HEK293 (cell line): ENCODE results near the gene COMP.
A peak's percentile ranks its signal among the peaks of the same experiment; 100 is the strongest.

Experiments used
- CTCF ChIA-PET: fragments of 350-600 bp; formaldehyde crosslinking; extraction: SDS; loops from one replicate; lab custom pipeline; 2021; ENCODE audit warnings: antibody characterized with exemption; lab: Yijun Ruan, JAX
- POLR2A ChIA-PET: fragments of 300-600 bp; formaldehyde crosslinking; extraction: SDS; loops from one replicate; lab custom pipeline; 2020; ENCODE audit warnings: antibody characterized with exemption, inconsistent platforms; lab: Yijun Ruan, JAX
- H3K27ac ChIP-seq: fragments of 200-500 bp; sonication (Bioruptor generic); 2 replicates; pipeline ENCODE4 v1.5.1; 2014; ENCODE audit warnings: low read depth, low read length, control low read depth, inconsistent platforms; ENCODE audit errors: extremely low read depth
- H3K36me3 ChIP-seq, 2 experiments: fragments of 200-500 bp in 1 of 2; sonication (Bioruptor generic) in 1 of 2; 1 replicate in 1 of 2; 2 replicates in 1 of 2; pipeline ENCODE4 v1.5.1; 2014 to 2017; ENCODE audit warnings: inconsistent platforms in 2 of 2, low read length in 2 of 2; ENCODE audit not compliant: control insufficient read depth in 2 of 2, insufficient read depth in 1 of 2
- H3K4me1 ChIP-seq: fragments of 200-500 bp; sonication (Bioruptor generic); 2 replicates; pipeline ENCODE4 v1.5.1; 2014; ENCODE audit warnings: mild to moderate bottlenecking, low read length, inconsistent platforms; ENCODE audit not compliant: control insufficient read depth, insufficient read depth
- H3K4me3 ChIP-seq: 2 replicates; pipeline ENCODE4 v1.5.1; 2011; ENCODE audit warnings: low read depth, mild to moderate bottlenecking, control low read depth, low read length, moderate library complexity
- H3K9me3 ChIP-seq: fragments of 200-500 bp; sonication (Bioruptor generic); 2 replicates; pipeline ENCODE4 v1.5.1; 2014; ENCODE audit warnings: low read depth, low read length, inconsistent platforms; ENCODE audit not compliant: control insufficient read depth, insufficient read depth
- EGR2 ChIP-seq: fragments of 450-650 bp; formaldehyde crosslinking; IDR thresholded peaks from 2 replicates; pipeline ENCODE4 v1.5.1; 2016; ENCODE audit warnings: low read depth, missing biosample characterization, missing genetic modification characterization
- KLF17 ChIP-seq: fragments of 450-650 bp; formaldehyde crosslinking; IDR thresholded peaks from 2 replicates; pipeline ENCODE4 v1.5.1; 2016; ENCODE audit warnings: missing biosample characterization, missing genetic modification characterization
- MYNN ChIP-seq: fragments of 450-650 bp; formaldehyde crosslinking; IDR thresholded peaks from 2 replicates; pipeline ENCODE4 v1.5.1; 2016; ENCODE audit warnings: missing biosample characterization, missing genetic modification characterization, borderline replicate concordance
- OVOL3 ChIP-seq: fragments of 450-650 bp; formaldehyde crosslinking; IDR thresholded peaks from 2 replicates; pipeline ENCODE4 v1.5.1; 2016; ENCODE audit warnings: missing biosample characterization, missing genetic modification characterization
- PRDM4 ChIP-seq: fragments of 450-650 bp; formaldehyde crosslinking; IDR thresholded peaks from 2 replicates; pipeline ENCODE4 v1.5.1; 2017; ENCODE audit warnings: missing biosample characterization, missing genetic modification characterization
- ZFP3 ChIP-seq: fragments of 450-650 bp; formaldehyde crosslinking; IDR thresholded peaks from 2 replicates; pipeline ENCODE4 v1.5.1; 2016; ENCODE audit warnings: low read depth, missing biosample characterization, missing genetic modification characterization
- ZIC2 ChIP-seq: fragments of 450-650 bp; formaldehyde crosslinking; IDR thresholded peaks from 2 replicates; pipeline ENCODE4 v1.5.1; 2016; ENCODE audit warnings: missing biosample characterization, missing genetic modification characterization
- ZNF214 ChIP-seq: fragments of 450-650 bp; formaldehyde crosslinking; IDR thresholded peaks from 2 replicates; pipeline ENCODE4 v1.5.1; 2017; ENCODE audit warnings: missing biosample characterization, mild to moderate bottlenecking, missing genetic modification characterization, borderline replicate concordance
- ZNF324 ChIP-seq: fragments of 450-650 bp; formaldehyde crosslinking; IDR thresholded peaks from 2 replicates; pipeline ENCODE4 v1.5.1; 2016; ENCODE audit warnings: missing biosample characterization, missing genetic modification characterization
- ZNF350 ChIP-seq: fragments of 450-650 bp; formaldehyde crosslinking; IDR thresholded peaks from 2 replicates; pipeline ENCODE4 v1.5.0; 2017; ENCODE audit warnings: missing biosample characterization, mild to moderate bottlenecking, missing genetic modification characterization
- ZNF394 ChIP-seq: fragments of 450-650 bp; formaldehyde crosslinking; IDR thresholded peaks from 2 replicates; pipeline ENCODE4 v1.5.1; 2016; ENCODE audit warnings: missing biosample characterization, missing genetic modification characterization, mild to moderate bottlenecking, moderate library complexity, borderline replicate concordance
- ZNF404 ChIP-seq: fragments of 450-650 bp; formaldehyde crosslinking; IDR thresholded peaks from 2 replicates; pipeline ENCODE4 v1.5.1; 2017; ENCODE audit warnings: missing biosample characterization, missing genetic modification characterization
- ZNF530 ChIP-seq: fragments of 450-650 bp; formaldehyde crosslinking; IDR thresholded peaks from 2 replicates; pipeline ENCODE4 v1.5.1; 2016; ENCODE audit warnings: low read depth, missing biosample characterization, missing genetic modification characterization
- ZNF549 ChIP-seq: fragments of 450-650 bp; IDR thresholded peaks from 2 replicates; pipeline ENCODE4 v1.5.1; 2018; ENCODE audit warnings: missing biosample characterization, missing genetic modification characterization, mild to moderate bottlenecking, inconsistent platforms, moderate library complexity
- ZNF561 ChIP-seq: fragments of 450-650 bp; IDR thresholded peaks from 2 replicates; pipeline ENCODE4 v1.5.1; 2018; ENCODE audit warnings: missing biosample characterization, missing genetic modification characterization, borderline replicate concordance
- ZNF664 ChIP-seq: fragments of 450-650 bp; formaldehyde crosslinking; IDR thresholded peaks from 2 replicates; pipeline ENCODE4 v1.5.1; 2016; ENCODE audit warnings: missing biosample characterization, missing genetic modification characterization
- ZNF768 ChIP-seq: fragments of 450-650 bp; formaldehyde crosslinking; IDR thresholded peaks from 2 replicates; pipeline ENCODE4 v1.5.1; 2018; ENCODE audit warnings: missing biosample characterization, mild to moderate bottlenecking, missing genetic modification characterization
- ZNF830 ChIP-seq: fragments of 450-650 bp; IDR thresholded peaks from 2 replicates; pipeline ENCODE4 v1.5.0; 2018; ENCODE audit warnings: missing biosample characterization, missing genetic modification characterization, low read depth, mild to moderate bottlenecking, moderate library complexity

COMP gene

GRCh38 chr19:18759995-18760426, 31.1 kb downstream of the COMP start:
- TF ChIP-seq ZNF830 (tag by site-specific recombination), result no peak
- TF ChIP-seq MYNN (tag by site-specific recombination), result no peak
- TF ChIP-seq OVOL3 (tag by site-specific recombination), result no peak
- no peak for TF ChIP-seq ZNF530
- no peak for TF ChIP-seq EGR2 (tag by site-specific recombination)
- TF ChIP-seq ZNF549, result no peak
- TF ChIP-seq ZFP3 (tag by site-specific recombination), result no peak
- TF ChIP-seq ZNF561 (tag by site-specific recombination), result no peak
- no peak for TF ChIP-seq ZNF768 (tag by site-specific recombination)
- TF ChIP-seq ZNF350 (tag by site-specific recombination), result no peak
- no peak for TF ChIP-seq ZNF664 (tag by site-specific recombination)
- POLR2A ChIA-PET, result no interaction called here
- Histone ChIP-seq H3K9me3 (no peaks in the 10 kb centered on the region), H3K27ac (no peak overlapping the region), H3K4me1 (peaks cover 5% of the 10 kb centered on the region; the same call in 1 of the 2 replicates), H3K4me3 (no peak overlapping the region), H3K36me3 (no peaks in the 10 kb centered on the region; a peak in 1 of 3 replicates)
- CTCF ChIA-PET, result no interaction called here

- no peak overlapping the region for H3K4me3 ChIP-seq
- H3K4me1 ChIP-seq, result peaks cover 5% of the 10 kb centered on the region; the same call in 1 of the 2 replicates
- CTCF ChIA-PET, result no interaction called here
- H3K9me3 ChIP-seq, result no peaks in the 10 kb centered on the region
- no peak overlapping the region for H3K27ac ChIP-seq
- H3K36me3 ChIP-seq, result no peaks in the 10 kb centered on the region; a peak in 1 of 3 replicates
- POLR2A ChIA-PET, result no interaction called here
- no peak for TF ChIP-seq ZNF394 (tag by site-specific recombination)
- no peak for TF ChIP-seq KLF17 (tag by site-specific recombination)
- TF ChIP-seq PRDM4 (tag by site-specific recombination), result peak; percentile 48; the same call in 1 of the 2 replicates
- TF ChIP-seq ZNF324, result no peak
- 0 out of 2 replicates have a peak, but pooled peaks have one; percentile 9 for TF ChIP-seq ZIC2 (tag by site-specific recombination)
- TF ChIP-seq ZNF404 (tag by site-specific recombination), result no peak
- TF ChIP-seq, all 188 proteins: peak for 2
Measured at GRCh38 chr19:18759304-18759994, 31.7 kb downstream of the COMP start.

GRCh38 chr19:18756896-18757295, 34.2 kb downstream of the COMP start:
- POLR2A ChIA-PET, result interaction anchor here (0.7 kb wide), 1 partner anchor 136 kb away, joined by 5 read pairs; no protein-coding TSS in a partner anchor
- CTCF ChIA-PET, result no interaction called here
- Histone ChIP-seq H3K4me3 (no peak overlapping the region), H3K9me3 (no peaks in the 10 kb centered on the region)
- TF ChIP-seq ZIC2 (tag by site-specific recombination), result peak; percentile 95
- TF ChIP-seq ZNF214 (tag by site-specific recombination), result no peak
- TF ChIP-seq, all 188 proteins: peak for 1
- Histone ChIP-seq H3K27ac (peak overlapping the region; percentile 50), H3K36me3 (peaks cover 0 to 5% of the 10 kb centered on the region in 2 experiments; a peak in 2 of 3 replicates), H3K4me1 (peaks cover 2% of the 10 kb centered on the region; the same call in 1 of the 2 replicates)
